Stimulated activated CD4-positive, alpha-beta T cell treated with anti-CD3 and anti-CD28 coated beads, TNF-alpha, amount 100 ng/mL, for 48 hours (primary cell): ENCODE measurements around the gene KMT2E.

Experiments
- DNase-seq, 3 donors: peaks; one replicate each; pipeline ENCODE4 v3.0.0-alpha.2; 2020; ENCODE audit warnings: low read depth in 3 of 3

Gene KMT2E

DNA sequence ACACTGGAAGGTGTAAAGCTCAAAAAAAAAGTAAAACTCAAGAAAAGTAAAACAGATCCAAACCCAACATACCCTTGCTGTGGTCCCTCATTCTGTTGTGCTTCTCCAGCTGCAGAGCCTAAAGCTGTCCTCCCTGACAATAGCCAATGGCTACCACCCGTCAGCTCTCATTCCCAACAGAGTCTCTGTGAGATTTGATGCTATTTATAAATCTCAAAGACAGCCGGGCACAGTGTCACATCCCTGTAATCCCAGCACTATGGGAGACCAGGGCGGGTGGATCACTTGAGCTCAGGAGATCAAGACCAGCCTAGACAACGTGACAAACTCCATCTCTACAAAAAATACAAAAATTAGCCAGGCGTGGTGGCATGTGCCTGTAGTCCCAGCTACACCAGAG lies 116.0 kb downstream of the KMT2E start:
- DNase-seq = no peak

DNA sequence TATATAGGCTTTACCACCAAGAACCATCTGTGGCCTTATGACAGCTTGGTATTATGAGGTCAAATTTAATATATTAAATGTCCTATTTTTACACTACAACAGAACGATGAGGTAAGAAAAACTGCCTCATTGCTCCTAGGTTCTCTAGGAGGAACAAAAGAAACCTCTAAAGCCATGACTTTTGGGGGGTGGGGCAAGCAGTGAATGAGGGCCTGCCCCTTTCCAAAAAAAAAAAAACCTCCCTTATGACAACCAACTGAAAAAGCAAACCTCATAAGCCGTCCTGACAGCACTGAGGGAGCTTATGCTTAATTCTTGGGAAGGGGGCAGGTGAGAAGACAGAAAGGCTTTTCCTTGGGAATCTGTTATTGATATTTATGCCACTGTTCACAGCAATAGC lies 116.6 kb downstream of the KMT2E start:
- DNase-seq = no peak

DNA sequence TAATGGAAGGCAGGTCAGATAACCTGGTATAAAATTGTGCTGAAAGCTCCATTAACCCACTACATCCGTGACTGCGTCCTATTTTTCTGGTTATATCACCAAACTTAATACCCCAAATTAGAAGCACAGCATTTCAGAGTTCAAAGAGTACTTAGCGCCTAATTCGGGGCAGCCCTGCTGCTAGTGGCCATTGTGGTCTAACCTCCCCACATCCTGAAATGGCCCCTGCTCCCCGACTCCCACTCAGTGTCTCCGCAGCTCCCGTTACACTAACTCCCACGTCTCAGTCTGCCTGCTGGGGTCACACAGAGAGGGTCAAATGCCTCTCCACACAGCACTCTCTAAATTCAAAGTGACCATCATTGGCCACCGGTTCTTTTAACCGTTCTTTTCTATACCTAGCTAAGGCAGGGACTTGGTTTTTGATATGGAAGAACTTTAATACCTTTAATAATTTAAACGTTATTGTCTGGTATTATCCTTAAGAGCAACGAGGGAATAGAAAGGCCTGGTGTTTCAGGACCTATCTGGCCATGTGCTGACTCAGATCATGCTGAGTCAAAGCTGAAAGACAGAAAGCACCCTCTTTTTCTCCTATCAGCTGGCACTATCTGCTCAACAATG lies 117.1 kb downstream of the KMT2E start:
- no peak for DNase-seq

DNA sequence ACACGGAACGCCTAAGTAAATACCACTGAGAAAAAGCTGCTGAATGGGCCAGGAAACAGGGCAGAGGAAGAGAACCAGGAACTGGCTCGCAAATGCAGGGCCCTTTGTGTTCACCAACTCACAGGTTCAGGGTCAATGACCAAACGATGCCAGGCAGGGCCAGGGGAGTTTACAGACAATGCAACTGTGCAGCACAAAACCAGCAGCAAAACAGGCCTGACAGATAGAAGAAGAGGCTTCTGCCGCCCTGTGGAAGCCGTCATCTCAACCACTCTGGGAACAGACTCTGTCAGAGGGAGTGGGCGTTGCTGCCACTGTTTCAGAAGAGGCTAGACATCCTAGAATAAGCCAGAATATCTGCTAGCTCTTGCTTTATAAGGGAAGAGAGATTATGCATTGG lies 117.9 kb downstream of the KMT2E start:
- DNase-seq = no peak

DNA sequence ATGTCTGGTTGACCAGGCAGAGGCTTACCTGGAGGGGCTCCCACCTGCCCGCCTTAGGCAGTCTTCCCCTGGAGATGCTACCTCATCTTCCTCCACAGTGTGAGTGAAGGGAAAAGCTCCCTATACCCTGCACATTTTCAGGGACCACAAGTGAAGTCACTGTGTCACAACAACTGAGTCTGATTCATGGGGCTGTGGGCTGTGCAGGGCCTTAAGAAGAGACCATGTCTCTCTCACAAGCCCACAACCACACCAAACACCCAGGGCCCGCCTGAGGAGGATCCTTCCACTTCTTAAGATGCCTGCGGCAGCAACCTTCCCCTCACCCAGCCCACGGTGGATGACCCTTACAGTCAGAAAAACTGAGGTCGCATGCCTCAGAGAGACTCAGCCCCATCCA lies 118.3 kb downstream of the KMT2E start:
- DNase-seq = no peak

DNA sequence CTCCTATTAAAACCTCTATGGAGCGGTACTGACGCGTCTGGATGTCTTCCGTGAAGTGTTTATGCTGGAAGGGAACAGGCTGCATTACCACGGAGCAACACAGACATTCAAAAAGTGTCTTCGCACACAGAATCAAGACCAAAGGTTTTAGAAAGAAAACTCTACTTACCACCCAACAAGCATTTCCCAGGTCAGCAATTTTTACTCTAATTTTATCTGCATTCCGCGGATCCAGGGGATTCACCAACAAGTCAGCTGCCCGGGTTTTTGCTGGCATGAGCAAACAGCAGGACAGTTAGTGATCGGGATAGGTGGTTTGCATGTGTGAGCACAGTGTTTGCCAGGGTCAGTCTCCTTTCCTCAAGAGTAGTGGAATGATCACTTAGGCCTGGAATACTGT lies 118.8 kb downstream of the KMT2E start:
- DNase-seq = no peak

DNA sequence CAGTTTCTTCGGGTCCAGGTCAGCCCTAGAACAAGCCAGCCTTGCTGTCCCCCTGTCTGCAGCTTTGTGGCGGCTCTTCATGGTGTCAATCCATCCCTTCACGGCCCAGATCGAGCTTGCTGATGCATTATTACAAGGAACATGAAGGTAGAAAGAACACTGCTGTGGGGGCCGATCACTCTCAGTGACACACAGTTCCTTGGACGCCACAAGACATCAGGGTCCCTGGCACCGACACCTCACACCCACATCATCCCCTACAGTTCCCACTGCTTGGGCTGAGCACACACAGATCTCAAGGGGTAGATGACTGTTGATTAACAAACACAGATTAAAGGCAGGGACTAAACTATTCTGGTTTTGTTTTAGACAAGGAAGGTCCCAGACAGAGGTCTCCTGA lies 119.4 kb downstream of the KMT2E start:
- DNase-seq = no peak

DNA sequence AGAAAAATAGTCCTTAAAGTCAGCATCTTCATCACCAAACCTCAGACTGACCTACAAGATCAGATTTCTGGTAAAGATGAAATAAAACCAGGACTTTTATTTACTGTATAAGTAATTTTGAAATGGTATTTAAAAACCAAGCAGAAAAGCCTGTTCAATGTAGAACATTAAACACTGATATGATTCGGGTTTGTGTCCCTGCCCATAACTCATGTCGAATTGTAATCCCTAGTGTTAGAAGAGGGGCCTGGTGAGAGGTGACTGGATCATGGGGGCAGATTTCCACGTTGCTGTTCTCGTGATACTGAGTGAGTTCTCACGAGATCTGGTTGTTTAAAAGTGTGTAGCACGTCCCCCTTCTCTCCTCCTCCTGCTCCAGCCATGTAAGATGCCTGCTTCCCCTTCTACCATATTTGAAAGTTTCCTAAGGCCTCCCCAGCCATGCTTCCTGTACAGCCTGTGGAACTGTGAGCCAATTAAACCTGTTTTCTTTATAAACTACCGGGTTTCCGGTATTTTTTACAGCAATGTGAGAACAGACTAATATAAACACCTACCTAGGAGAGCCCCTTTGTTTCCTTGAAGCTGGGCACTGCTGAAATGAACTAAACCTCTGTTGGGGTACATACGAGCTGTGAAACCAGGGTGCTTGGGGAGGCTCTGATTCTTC lies 120.1 kb downstream of the KMT2E start:
- no peak for DNase-seq

DNA sequence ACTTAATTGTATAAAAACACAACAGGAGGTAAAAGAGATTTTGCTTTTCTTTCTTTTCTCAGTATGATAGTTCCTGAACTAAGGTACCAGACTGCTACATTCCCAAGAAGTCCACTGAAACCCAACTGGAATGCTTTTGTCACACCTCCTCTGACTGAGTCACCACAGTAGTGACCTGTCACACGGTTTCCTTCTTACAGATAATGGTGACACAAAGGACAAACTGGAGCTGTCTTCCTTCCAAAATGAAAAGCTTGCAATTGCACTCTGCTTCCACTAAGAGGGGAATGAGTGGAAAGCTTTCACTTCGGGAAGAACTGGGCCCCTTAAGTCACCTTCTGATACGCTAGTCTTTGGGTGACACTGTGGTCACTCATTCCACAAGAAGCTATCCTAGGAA lies 122.2 kb downstream of the KMT2E start:
- DNase-seq = no peak

DNA sequence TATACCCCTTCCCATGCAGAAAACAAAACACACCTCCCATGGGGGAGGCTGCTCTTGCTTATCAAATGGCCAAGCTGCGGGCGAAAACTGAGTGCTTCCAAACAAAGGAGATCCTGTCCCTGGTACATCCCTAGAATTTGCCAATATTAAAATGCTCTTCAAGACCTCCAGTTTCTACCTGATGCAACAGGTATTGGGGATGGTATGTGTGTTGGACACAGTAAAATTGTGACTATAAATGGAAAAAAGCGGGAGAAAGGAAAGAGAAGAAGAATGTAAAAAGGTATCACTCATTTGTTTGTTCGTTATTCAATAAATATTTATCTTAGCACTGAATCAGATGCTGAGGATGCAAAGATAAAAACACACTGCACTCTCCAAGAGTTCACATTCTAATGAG lies 123.9 kb downstream of the KMT2E start:
- DNase-seq = no peak

DNA sequence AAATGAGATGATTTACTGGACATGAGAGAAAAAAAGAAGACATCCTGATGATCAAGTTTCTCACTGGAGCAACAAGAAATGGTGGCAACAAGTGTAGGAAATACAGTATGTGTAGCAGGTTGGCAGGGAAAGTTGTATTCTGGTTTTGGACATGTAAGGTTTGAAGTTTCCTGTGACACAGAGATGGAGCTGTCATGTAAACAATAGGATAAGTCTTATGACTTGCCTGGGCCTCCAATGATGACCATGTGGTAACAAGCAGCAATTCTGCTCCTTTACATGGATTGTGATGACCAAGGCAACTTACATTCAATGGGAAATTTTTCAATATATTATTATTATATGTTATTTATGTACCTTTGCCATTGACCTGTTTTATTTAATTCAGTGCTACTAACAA lies 125.4 kb downstream of the KMT2E start:
- DNase-seq = no peak

DNA sequence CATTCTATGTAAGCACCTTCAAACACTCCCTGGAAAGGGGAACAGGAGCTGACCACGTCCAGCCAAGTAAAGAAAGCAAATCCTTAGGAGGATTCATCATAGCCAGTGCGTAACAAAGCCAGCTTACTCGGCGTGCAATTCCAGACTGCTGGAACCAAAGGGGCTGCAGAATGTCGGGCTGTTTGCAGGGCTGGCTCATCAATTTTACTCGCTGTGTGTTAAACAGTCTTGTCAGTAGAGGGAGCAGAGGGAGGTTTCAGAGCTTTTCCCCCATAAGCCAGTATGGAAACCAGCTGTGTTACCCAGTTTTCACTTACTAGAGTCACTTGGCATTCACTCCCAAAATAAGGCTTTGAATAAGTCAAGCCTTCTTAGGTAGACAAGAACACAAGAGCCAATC lies 127.1 kb downstream of the KMT2E start:
- no peak for DNase-seq

DNA sequence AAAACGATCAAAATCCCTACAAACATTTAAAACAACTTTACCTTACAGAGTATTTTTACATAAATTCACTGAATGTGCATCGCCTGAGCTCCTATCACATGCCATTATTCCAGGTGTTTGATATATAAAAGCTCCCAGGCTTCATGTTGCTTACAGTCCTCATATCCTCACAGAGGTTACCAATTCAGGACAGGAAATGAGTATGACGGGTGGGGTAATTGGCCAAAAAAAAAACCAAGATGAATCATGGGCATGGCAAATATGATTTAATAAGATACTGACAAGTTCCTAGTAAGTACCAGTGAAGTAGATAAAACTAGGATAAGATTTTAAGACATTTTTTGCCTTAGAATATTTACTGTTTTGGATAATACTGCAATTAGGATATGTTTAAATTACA lies 135.8 kb downstream of the KMT2E start:
- no peak for DNase-seq

DNA sequence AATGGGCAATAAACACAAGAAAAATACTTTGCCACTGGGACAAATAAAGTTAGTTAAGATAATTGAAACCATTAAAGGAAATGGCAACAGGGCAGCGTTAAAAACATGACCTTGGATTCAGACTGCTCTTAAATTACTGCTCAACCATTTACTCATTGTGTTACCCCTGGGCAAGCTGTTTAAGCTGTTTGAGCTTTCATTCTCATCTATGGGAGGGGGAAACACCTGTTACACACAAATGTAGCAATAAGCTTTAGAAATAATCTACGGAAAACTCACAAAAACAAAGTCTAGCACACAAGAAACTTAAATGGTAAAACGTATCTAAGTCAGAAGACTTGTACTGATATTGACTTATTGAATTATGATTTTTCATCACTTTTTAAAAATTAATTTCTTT lies 137.1 kb downstream of the KMT2E start:
- DNase-seq = no peak

DNA sequence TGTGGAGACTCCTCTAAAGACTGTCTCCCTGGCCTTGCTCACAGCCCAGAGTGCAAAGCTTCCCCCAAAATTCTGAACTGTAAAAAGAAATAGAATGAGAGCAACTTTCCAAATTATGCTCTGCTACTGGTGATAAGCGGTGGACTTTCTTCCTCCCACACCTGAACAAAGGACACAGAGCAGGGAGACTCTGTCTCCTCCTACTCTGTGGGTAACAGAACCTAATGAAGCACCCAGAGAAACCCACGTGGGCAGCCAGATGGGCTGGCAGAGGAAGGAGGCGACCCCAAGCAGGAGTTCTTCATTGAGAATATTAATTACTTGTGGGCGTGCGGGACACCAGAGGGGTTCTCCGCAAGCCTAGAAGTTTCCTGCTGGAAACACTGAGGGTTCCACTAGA lies 139.5 kb downstream of the KMT2E start:
- DNase-seq = no peak

DNA sequence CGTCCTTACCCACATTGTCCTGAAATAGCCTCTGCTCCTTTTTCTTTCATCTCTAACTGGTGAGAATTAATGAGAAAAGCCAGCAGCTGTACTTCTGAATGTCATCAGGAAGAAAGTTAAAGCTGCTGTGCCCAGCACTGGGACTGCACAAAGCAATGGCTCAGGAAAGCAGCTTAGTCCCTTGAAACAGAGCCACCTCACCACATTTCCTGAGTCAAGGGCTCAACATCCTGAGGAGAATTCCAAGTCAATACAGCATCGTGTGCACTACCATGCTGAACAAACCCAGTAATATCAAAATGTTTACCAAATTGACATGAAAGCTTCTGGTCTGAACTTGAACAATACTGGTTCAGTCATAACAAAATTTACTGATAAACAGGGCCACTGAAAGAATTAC lies 140.1 kb downstream of the KMT2E start:
- no peak for DNase-seq

DNA sequence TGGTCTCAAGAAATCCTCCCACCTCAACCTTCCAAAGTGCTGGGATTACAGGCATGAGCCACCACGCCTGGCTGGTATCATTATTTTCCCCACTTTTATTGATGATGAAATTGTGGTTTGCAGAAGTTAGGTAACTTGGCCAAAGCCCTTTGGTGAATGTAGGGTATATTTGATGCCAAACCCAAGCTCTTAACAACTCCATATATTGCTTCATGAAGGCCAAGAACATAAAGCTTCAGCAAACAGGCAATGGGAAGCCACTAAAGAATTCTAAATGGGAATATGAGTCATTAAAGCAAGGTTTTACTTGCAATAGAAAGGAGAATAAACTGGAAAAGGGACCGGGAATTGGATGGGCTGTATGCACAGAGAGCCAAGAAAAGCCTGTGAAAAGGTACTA lies 142.7 kb downstream of the KMT2E start:
- DNase-seq = no peak

DNA sequence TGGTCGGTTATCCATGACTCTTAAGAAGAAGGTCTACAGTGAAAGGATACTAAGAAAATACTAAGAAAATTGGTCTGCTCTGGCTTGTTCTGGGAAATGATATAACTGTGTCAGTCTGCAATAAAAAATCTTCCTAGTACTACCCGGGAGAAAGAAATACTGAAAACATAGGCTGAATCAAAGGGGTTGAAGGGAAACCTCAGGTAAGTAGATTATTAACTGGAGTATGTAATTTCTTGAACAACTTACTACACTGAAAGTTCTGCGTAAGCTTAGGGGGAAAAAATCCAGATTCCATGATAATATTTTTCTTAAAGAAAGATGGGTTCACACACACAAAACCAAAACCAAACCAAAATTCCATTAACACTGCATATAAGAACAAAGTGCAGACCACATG lies 143.3 kb downstream of the KMT2E start:
- no peak for DNase-seq

DNA sequence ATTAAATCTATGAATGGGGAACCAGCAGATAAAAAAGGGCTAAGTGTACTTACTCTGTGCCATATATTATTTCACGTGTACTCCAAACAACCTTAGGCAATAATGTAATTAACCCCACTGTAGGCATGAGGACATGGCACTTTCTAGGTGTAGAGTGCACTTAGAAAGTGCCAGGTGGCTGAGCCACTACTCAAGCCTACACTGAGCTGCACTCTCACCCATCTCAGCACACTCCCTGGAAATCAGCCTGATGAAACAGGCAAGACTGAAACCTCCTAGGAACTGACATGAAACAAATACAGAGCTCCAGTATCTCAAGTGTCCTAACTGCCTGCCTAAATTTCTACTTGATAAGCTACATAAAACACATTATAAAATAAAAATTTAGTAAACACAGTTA lies 147.4 kb downstream of the KMT2E start:
- no peak for DNase-seq
